WI38 (cell line): ENCODE results near the gene ARMC3.
"Not testable (repeated sequence)": the region's sequence is repeated elsewhere in the genome, so short reads cannot be mapped to it uniquely, and the experiment has no call there.

ENCODE experiments used
- H3K4me3 ChIP-seq: 2 replicates; pipeline ENCODE4 v1.5.1; 2011; ENCODE audit warnings: low read depth, mild to moderate bottlenecking, control low read depth, low read length
- TF ChIP-seq, protein P1 (sequence below): IDR thresholded peaks from 2 replicates; pipeline ENCODE4 v1.5.1; 2012; ENCODE audit warnings: low read depth, mild to moderate bottlenecking, control low read depth, low read length

Gene ARMC3

DNA sequence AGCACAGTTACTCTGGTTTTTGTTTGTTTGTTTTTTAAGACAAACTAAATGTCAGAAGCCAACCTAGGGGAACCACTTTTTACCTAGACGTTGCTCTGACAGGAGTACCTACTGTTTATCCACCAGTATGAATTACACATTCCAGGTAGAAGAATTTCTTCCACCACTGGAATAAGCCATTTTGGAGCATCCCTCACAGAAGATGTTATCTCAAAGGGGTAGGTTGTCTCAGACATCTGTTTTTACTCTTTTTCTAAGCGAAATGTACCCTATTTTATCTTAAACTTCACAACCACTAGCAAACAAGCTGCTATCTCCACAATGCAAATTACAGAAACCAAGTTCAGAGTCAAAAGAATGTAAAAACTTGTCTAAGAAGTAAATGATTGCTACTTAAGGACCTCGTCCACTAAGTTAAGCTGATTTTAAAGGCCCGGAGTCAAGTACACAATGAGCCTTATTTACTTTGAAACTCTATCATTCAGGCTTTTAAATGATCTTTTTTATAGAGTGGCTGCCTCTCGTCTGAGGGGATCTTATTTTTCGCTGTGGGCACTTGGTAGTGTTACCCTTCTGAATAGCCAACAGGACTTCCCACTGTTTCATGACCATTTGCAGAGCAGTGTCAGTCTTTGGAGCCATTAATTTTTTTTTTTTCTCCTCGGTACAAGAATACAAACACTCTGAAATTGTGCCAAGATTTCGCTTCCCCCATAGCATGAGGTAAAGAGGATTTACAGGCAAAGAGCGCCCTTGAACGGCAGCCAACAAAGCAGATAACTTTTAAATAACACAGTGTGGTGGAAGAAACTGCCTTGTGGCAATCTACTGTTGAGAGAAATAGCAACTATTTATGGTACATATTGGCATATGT is 15.7 kb upstream of the ARMC3 start:
- TF ChIP-seq, protein P1, sequence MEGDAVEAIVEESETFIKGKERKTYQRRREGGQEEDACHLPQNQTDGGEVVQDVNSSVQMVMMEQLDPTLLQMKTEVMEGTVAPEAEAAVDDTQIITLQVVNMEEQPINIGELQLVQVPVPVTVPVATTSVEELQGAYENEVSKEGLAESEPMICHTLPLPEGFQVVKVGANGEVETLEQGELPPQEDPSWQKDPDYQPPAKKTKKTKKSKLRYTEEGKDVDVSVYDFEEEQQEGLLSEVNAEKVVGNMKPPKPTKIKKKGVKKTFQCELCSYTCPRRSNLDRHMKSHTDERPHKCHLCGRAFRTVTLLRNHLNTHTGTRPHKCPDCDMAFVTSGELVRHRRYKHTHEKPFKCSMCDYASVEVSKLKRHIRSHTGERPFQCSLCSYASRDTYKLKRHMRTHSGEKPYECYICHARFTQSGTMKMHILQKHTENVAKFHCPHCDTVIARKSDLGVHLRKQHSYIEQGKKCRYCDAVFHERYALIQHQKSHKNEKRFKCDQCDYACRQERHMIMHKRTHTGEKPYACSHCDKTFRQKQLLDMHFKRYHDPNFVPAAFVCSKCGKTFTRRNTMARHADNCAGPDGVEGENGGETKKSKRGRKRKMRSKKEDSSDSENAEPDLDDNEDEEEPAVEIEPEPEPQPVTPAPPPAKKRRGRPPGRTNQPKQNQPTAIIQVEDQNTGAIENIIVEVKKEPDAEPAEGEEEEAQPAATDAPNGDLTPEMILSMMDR, result no peak
- no peak overlapping the region for H3K4me3 ChIP-seq

DNA sequence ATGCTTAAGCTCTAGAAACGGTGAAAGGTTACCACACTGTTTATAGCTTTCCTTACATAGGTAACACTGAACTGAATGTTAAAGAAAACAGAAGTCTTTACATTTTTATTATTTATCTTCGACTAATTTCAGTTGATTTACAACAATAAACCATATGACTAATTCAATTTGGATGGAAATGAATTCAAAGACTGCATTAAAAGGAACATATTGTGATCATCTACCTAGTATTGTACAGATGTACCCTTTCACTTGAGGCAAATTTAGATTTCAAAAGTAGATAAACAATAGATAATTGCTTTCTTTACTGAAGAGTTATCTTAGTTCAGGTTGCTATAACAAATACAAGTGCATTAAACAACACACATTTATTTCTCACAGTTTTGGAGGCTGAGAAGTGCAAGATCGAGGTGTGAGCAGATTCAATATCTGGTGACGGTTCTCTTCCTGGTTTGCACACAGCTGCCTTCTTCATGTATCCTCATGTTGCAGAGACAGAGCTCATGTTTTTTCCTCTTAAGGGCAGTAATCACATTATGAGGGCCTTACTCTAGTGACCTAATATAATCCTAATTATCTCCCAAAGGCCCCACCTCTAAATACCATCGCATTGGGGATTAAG is 15.0 kb upstream of the ARMC3 start:
- TF ChIP-seq, protein P1, result no peak
- no peak overlapping the region for H3K4me3 ChIP-seq

DNA sequence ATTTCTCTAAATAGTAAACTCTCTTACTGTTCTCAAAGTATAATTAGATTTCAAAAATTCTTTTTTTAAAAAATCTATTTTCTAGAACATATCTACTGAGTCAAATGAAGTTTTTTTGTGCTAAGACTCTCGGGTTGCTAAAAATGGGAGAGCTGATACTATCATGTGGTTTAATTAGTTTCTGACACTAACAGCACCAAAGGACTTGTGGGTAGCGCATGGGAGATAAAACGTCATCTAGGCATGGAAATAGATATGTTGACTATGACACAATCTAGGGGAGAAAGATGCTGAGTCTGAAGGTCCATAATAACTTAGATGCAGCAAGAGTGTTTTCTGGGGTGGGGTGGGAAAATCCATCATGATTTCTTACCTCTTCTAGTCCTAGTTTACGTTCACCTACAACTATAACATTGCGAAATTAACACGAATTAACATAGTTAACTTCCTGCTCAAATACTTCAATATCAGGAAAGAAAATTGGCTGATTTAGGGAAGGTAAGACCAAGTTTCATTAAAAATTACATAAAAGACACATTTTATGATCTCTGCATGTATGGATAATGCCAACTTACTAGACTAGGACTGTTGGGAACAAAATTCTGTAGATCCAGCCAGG is 14.3 kb upstream of the ARMC3 start:
- TF ChIP-seq, protein P1, result no peak
- no peak overlapping the region for H3K4me3 ChIP-seq

- no peak overlapping the region for H3K4me3 ChIP-seq
- TF ChIP-seq, protein P1, result no peak
These were observed 12.5 kb upstream of the ARMC3 start for GRCh38 chr10:22915314-22915713.

- H3K4me3 ChIP-seq, result no peak overlapping the region
- TF ChIP-seq, protein P1, result no peak
These were observed 2.8 kb upstream of the ARMC3 start for GRCh38 chr10:22925088-22925487.

GRCh38 chr10:22927166-22927565 is 687 bp upstream of the ARMC3 start:
- TF ChIP-seq, protein P1, result no peak
- H3K4me3 ChIP-seq, result no peak overlapping the region

DNA sequence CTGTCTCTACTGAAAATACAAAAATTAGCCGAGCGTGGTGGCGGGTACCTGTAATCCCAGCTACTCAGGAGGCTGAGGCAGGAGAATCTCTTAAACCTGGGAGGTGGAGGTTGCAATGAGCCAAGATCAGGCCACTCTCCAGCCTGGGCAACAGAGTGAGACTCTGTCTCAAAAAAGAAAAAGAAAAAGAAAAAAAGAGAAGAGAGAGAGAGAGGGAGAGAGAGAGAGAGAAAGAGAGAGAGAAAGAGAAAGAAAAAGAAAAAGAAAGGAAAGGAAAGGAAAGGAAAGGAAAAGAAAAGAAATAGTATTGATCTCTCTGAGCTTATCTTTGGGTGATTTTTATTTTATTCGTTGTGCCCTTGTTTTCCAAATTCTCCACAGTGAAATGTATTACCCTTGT is 1.2 kb downstream of the ARMC3 start:
- H3K4me3 ChIP-seq, result not testable (repeated sequence)
